Central memory CD8-positive, alpha-beta T cell (primary cell): ENCODE results near the gene SASH3.

Source experiments
- ATAC-seq: fragments of 150-1000 bp; cut with Tn5 transposase; replicated peaks from 2 replicates; pipeline ENCODE4 v1.10.0; 2022; ENCODE audit warnings: mild to moderate bottlenecking, moderate FRiP score, moderate number of reproducible peaks; ENCODE audit not compliant: poor library complexity, severe bottlenecking; ENCODE audit errors: extremely low read depth
- DNase-seq, 2 donors: peaks; one replicate each; pipeline ENCODE4 v3.0.0; 2021; ENCODE audit warnings: low spot score in 2 of 2
- H3K27ac Mint-ChIP-seq: one replicate; pipeline ENCODE4 v1.8.0; 2022; ENCODE audit warnings: low read depth, mild to moderate bottlenecking, moderate library complexity, mixed read lengths
- H3K27me3 Mint-ChIP-seq: one replicate; pipeline ENCODE4 v1.8.0; 2022; ENCODE audit warnings: mixed read lengths
- H3K36me3 Mint-ChIP-seq: one replicate; pipeline ENCODE4 v1.8.0; 2022; ENCODE audit warnings: mild to moderate bottlenecking, moderate library complexity, mixed read lengths; ENCODE audit not compliant: insufficient read depth
- H3K4me1 Mint-ChIP-seq: one replicate; pipeline ENCODE4 v1.8.0; 2022; ENCODE audit warnings: mixed read lengths
- H3K4me3 Mint-ChIP-seq: one replicate; pipeline ENCODE4 v1.8.0; 2022; ENCODE audit warnings: mild to moderate bottlenecking, moderate library complexity, mixed read lengths
- H3K9me3 Mint-ChIP-seq: one replicate; pipeline ENCODE4 v1.8.0; 2022; ENCODE audit warnings: mixed read lengths

Gene SASH3

DNA sequence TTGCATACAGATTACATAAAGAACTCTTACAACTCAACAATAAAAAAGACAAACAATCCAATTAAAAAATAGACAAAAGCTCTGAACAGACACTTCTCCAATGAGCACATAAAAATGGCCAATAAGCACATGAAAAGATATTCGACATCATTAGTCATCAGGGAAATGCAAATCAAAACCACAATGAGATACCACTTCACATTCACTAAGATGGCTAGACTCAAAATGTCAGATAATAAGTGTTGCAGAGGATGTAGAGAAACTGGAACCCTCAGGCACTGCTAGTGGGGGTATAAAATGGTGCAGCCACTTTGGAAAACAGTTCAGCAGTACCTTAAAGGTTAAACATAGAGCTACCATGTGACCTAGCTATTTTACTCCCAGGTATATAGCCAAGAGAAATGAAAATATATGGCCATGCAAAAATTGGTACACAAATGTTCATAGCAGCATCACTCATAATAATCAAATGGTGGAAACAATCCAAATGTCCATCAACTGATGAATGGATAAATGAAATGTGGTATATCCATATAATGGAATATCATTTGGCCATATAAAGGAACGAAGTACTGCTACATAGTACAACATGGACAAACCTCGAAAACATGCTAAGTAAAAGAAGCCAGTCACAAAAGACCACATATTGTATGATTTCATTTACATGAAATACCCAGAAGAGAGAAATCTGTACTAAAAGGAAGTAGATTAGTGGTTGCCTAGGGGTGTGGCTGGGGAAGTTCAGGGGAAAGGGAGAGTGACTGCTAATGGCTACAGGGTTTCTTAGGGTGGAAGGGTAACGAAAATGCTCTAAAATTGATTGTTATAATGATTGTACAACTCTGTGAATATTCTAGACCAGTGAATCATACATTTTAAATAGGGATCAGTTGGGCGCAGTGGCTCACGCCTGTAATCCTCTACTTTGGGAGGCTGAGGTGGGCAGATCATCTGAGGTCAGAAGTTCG, 29.4 kb downstream of the SASH3 start:
- DNase-seq (no peak), ATAC-seq (no peak)
- peaks cover 3% of the 10 kb centered on the region for H3K36me3 Mint-ChIP-seq
- H3K27me3 Mint-ChIP-seq: no peaks in the 10 kb centered on the region
- no peak overlapping the region for H3K4me3 Mint-ChIP-seq
- H3K4me1 Mint-ChIP-seq: peaks cover 11% of the 10 kb centered on the region
- H3K9me3 Mint-ChIP-seq: no peaks in the 10 kb centered on the region
- H3K27ac Mint-ChIP-seq: no peak overlapping the region

DNA sequence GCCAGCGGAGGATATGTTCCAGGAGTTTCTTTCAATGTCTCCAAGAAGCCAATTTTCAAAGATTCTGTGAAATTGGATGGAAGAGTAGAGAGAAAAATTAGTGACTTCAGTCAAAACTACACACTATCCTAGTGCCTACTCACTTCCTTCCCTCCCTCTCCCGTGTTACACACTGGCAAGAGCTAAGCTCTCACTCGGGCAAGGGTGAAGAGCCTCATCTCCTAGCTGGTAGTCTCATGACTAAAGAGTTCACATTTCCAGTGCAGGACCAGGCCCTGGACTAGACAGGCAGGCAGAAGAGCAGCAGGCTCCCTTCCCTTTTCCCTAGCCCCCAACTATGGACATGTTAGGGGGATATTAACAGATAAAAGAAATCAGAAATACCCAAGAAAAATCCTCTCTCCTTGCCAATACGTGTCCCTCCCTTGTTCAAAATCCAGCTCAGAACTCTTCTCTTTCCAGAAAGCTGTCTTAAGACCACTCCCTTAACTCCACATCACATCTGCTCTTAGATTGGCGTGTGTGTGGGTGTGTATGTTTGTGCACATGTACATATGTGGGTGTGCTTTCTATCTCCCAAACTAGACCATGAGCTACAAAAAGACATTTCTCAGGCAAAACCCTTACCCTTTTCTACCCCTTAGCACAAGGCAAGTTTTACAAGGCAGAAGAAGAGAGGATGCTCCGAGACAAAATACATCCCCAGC, 34.1 kb downstream of the SASH3 start:
- no peak overlapping the region for H3K4me3 Mint-ChIP-seq
- H3K27me3 Mint-ChIP-seq: no peaks in the 10 kb centered on the region
- H3K27ac Mint-ChIP-seq: no peak overlapping the region
- H3K9me3 Mint-ChIP-seq: no peaks in the 10 kb centered on the region
- no peak for DNase-seq
- peaks cover 7% of the 10 kb centered on the region for H3K4me1 Mint-ChIP-seq
- no peak for ATAC-seq
- peaks cover 2% of the 10 kb centered on the region for H3K36me3 Mint-ChIP-seq

DNA sequence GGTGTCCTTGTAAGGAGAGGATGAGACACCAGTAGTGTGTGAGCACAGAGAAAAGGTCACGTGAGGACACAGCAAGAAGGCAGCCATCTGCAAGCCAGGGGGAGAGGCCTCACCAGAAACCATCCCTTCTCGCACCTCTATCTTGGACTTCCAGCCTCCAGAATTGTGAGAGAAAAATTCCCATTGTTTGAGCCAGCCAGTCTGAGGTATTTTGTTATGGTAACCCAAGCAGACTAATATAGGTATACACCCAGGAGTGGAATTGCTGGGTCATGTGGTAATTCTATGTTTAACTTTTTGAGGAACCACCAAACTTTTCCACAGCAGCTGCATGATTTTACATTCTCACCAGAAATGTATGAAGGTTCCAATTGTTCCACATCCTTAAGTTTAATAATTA, 38.4 kb downstream of the SASH3 start:
- Mint-ChIP-seq H3K27ac (no peak overlapping the region), H3K4me1 (no peaks in the 10 kb centered on the region), H3K4me3 (no peak overlapping the region), H3K36me3 (no peaks in the 10 kb centered on the region), H3K27me3 (no peaks in the 10 kb centered on the region), H3K9me3 (no peaks in the 10 kb centered on the region)
- ATAC-seq (no peak), DNase-seq (no peak)

DNA sequence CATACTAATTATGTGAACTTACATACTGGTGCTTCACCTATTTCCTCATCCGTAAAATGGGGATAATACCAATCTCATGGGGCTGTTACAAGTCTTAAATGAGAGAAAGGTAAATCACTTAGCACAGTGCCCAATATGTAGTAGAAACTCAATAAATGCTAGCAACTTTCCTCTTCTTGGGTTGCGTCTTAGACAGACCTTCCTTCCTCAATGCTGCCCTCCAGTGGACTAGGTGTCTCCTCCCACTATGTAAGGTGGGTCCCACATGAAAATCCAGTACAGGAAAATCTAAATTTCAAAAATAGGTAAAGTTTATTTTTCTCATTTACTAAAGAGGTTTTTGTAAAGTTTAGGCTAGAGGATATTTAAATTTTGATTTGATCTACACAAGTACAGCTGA, 43.4 kb downstream of the SASH3 start:
- ATAC-seq (peak; percentile 58), DNase-seq (peak; percentile 15 to 28)
- H3K4me1 Mint-ChIP-seq: no peaks in the 10 kb centered on the region
- H3K27ac Mint-ChIP-seq: no peak overlapping the region
- no peaks in the 10 kb centered on the region for H3K36me3 Mint-ChIP-seq
- no peak overlapping the region for H3K4me3 Mint-ChIP-seq
- no peaks in the 10 kb centered on the region for H3K27me3 Mint-ChIP-seq
- no peaks in the 10 kb centered on the region for H3K9me3 Mint-ChIP-seq

DNA sequence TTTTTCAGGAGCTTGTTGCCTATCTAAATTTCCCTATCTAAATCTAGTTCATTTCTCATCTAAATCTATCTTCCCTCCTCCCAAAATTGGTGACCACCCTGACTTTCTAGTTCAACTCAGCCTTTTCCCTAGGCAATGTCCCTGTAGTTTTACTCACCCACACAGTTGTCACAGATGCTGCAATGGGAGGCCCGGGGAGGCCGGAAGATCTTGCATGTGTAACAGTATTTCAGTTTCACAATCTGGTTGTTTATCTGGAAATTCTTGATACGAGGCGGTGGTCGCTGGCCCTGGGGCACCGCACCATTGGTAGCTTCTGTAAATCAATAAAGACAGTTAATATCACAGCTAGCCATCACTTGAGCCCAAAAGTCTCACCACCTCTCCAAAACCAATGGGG, 43.8 kb downstream of the SASH3 start:
- DNase-seq (no peak), ATAC-seq (no peak)
- no peaks in the 10 kb centered on the region for H3K27me3 Mint-ChIP-seq
- no peak overlapping the region for H3K27ac Mint-ChIP-seq
- H3K4me1 Mint-ChIP-seq: no peaks in the 10 kb centered on the region
- H3K9me3 Mint-ChIP-seq: no peaks in the 10 kb centered on the region
- H3K4me3 Mint-ChIP-seq: no peak overlapping the region
- H3K36me3 Mint-ChIP-seq: no peaks in the 10 kb centered on the region

DNA sequence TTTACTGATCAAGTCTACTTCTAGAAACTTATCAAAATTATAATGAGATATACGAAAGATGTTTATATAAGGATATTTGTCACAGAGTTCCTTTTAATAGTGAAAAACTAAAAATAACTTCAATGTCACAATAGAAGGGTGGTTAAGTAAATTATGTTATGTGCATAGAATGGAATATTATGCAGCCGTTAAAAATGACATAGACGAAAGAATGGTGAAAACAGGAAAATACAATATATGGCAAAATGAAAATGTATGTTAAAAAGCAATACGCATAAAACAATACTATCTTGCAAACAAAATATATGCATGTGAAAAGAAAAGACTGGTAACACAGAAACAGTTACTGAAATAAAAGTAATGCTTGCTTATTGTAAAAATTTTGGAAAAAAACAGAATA, 44.9 kb downstream of the SASH3 start:
- H3K27ac Mint-ChIP-seq: no peak overlapping the region
- H3K4me3 Mint-ChIP-seq: no peak overlapping the region
- DNase-seq (no peak), ATAC-seq (no peak)
- no peaks in the 10 kb centered on the region for H3K4me1 Mint-ChIP-seq
- no peaks in the 10 kb centered on the region for H3K36me3 Mint-ChIP-seq
- no peaks in the 10 kb centered on the region for H3K27me3 Mint-ChIP-seq
- no peaks in the 10 kb centered on the region for H3K9me3 Mint-ChIP-seq

DNA sequence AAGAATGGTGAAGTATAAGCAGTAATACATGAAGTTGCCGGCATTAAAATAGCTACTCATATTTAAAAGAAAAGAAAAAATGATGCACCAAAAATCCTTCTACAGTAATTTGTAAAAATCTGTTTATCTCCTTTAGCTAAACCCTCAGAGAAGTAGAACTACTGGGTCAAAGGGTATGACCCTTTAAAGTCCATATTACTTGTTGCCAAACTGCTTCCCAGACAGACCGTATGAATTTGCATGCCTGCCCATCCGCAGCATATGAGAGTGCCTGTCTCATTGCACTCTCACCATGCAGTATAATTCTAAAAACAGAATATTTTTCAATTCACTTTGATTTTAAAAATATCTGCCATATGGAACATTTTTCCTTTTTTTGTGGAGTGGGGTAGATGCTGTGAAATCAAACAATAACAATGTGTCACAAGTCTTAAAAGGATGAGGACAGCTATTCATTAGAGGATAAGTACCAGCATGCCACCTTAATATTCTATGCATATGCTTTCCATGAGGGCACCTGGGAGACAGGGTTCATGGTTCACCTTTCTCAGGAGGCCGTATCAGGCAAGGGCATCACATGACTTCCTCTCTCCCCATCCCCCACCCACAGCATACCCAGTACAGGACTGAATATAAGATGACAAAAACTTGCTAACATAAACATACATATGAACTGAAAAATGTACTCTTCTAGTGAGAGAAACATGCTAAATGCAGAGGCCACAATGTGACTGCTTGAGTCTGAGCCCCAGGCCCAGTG, 46.2 kb downstream of the SASH3 start:
- Mint-ChIP-seq H3K27ac (no peak overlapping the region), H3K4me1 (no peaks in the 10 kb centered on the region), H3K27me3 (no peaks in the 10 kb centered on the region), H3K9me3 (no peaks in the 10 kb centered on the region), H3K4me3 (no peak overlapping the region), H3K36me3 (no peaks in the 10 kb centered on the region)
- ATAC-seq (no peak), DNase-seq (no peak)

DNA sequence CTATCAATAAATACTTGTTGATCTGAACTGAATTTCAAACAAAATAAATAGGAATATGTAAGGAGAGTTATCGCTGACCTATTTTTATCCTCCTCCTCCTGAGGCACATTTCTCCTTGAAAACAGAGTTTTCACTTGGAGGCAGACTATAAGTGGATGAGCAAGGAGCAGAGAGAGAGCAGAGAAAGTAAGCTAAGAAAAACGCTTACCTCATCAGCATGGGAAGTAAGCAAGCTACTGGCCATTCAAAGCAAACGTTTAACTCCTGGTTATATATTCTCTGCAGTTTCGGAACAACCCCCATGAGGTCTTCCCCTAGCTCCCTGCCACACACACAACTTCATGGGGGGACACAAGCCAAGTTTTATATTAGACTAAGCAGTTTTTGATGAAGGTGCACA, 50.7 kb downstream of the SASH3 start:
- Mint-ChIP-seq H3K4me3 (no peak overlapping the region), H3K27ac (no peak overlapping the region), H3K27me3 (no peaks in the 10 kb centered on the region), H3K36me3 (no peaks in the 10 kb centered on the region), H3K4me1 (no peaks in the 10 kb centered on the region), H3K9me3 (no peaks in the 10 kb centered on the region)
- DNase-seq (no peak), ATAC-seq (no peak)

DNA sequence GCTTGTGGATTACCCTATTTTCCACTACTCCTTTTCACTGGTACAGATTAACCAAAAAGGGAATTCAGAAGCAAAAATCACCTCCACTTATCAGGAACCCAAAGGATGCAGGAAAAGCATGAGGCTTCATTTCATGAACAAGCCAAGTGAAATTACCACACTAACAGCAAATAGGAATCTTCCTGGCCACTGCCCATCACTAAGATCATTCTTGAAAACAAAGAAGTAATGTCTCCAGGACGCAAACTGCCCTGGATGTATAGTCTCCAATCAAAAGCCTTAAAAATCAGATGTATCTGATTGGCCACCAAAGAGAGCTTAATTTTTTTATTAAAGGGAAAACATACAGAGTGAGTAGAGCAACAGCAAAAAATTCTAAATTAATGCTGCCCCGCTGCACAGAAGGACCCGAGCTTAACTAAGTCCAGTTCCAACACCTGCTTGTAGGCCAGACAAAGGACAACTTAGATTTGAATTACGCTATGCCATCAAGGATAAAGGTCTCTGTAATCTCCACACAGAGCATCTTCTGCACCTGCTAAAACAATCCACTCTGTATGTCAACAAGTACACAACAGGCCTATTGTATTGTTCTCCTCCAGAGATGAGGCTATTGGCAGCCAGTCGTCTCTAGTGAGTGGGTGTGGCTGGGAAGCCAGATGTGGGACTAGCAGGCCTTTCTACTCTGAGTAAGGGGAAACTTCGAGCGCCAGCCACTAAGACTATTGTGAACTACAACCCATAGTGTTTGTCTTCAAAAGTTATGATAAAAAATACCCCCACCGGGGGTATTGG, 51.5 kb downstream of the SASH3 start:
- ATAC-seq (no peak), DNase-seq (no peak)
- Mint-ChIP-seq H3K27me3 (no peaks in the 10 kb centered on the region), H3K9me3 (no peaks in the 10 kb centered on the region), H3K27ac (no peak overlapping the region), H3K4me1 (no peaks in the 10 kb centered on the region), H3K36me3 (no peaks in the 10 kb centered on the region), H3K4me3 (no peak overlapping the region)

DNA sequence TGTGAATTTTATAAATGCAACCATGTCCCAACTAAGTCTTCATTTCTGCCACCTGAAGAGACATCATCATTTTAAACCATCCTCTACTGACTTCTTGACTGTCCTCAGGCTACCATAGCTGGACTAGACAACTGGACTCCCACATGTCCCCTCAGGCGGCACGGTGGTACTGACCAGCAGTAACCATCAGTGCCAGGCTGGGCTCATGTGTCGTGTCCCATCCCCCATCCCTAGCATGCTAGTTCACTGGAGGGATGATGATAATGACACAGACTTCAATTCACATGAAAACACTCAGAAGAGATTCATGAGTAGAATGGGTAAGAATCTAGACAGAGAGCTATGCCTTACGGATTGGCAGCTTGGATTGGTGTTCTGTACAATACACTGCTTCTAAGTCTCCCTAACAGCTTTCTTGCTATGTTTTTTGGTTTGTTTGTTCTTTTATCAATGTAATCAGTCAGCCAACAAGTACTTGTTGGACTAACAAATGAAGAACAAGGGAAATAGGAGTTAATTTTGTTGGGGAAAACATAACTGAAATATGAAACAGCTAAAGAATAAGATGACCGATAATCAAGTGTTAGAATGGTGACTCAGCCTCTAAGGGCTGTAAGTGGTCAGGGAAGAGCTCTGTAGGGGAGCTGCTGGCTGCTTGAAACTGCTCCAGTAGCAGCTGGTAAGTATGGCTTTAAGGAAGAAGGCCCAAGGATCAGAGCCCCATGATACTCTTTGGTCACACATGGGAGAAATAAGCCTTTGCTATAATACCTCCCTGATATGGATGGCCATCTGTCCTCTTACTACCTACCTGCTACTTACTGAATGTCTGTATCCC, 53.6 kb downstream of the SASH3 start:
- no peaks in the 10 kb centered on the region for H3K4me1 Mint-ChIP-seq
- H3K4me3 Mint-ChIP-seq: no peak overlapping the region
- no peaks in the 10 kb centered on the region for H3K36me3 Mint-ChIP-seq
- no peaks in the 10 kb centered on the region for H3K27me3 Mint-ChIP-seq
- no peak overlapping the region for H3K27ac Mint-ChIP-seq
- no peaks in the 10 kb centered on the region for H3K9me3 Mint-ChIP-seq
- DNase-seq (no peak), ATAC-seq (no peak)

DNA sequence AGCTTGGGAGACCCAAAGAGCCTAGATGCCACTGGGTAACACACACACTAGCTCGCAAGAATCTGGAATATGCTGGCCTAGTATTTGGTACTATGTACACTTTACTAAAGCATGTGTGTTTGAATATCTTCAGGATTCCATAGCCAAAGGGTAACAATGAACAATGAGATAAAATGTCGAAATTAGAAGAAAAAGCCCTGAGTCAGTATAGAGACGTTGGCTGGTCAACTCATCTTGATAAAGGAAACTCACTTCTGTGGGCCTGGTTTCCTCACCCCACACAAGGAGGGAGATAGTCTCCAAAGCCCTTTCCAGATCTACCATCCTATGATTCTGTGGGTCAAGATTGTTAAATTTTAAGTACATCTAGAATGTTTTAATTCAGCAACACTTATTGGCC, 57.1 kb downstream of the SASH3 start:
- Mint-ChIP-seq H3K36me3 (no peaks in the 10 kb centered on the region), H3K4me3 (no peak overlapping the region), H3K4me1 (no peaks in the 10 kb centered on the region), H3K9me3 (no peaks in the 10 kb centered on the region), H3K27ac (no peak overlapping the region), H3K27me3 (no peaks in the 10 kb centered on the region)
- DNase-seq (no peak), ATAC-seq (no peak)
